PC-3 (cell line): Measurements from ENCODE around the gene VAMP7. TPM values are rescaled to one million over a fixed set of nuclear protein-coding genes. Genes with fewer than 3 reads are reported as not detected.
"Not testable (repeated sequence)": the region's sequence is repeated elsewhere in the genome, so short reads cannot be mapped to it uniquely, and the experiment has no call there.

Experiments
- ATAC-seq: fragments of 200-7000 bp; cut with Tn5 transposase; 2 replicates; pipeline ENCODE4 v1.9.1; 2020; ENCODE audit warnings: mild to moderate bottlenecking, moderate library complexity
- BruUV-seq: library from RNA; stranded (reverse); fragments of 400-500 nt; replicated peaks from 2 replicates; lab custom pipeline; 2021; lab: Mats Ljungman, UMichigan
- CTCF ChIA-PET: fragments of 300-600 bp; sonication (Branson Sonifier 250); formaldehyde crosslinking; loops from one replicate; lab custom pipeline; 2022; ENCODE audit warnings: antibody characterized with exemption; lab: Charles Lee
- POLR2A ChIA-PET: fragments of 300-600 bp; sonication (Branson Sonifier 250); formaldehyde crosslinking; loops from one replicate; lab custom pipeline; 2022; ENCODE audit warnings: antibody characterized with exemption; ENCODE audit not compliant: unreplicated experiment; lab: Charles Lee
- DNase-seq: peaks from one replicate; pipeline ENCODE4 v3.0.0-alpha.2; 2015
- H2AFZ ChIP-seq: fragments of 300-600 bp; sonication (generic); 2 replicates; pipeline ENCODE4 v1.6.0; 2016; ENCODE audit warnings: antibody characterized with exemption, low read length
- H3F3A ChIP-seq: fragments of 300-600 bp; sonication (generic); one replicate; pipeline ENCODE4 v1.6.0; 2017; ENCODE audit warnings: antibody characterized with exemption, low read length, control low read depth, mild to moderate bottlenecking; ENCODE audit not compliant: unreplicated experiment
- H3K27ac ChIP-seq: fragments of 300-600 bp; sonication (generic); 2 replicates; pipeline ENCODE4 v1.5.1; 2016; ENCODE audit warnings: mild to moderate bottlenecking, low read length
- H3K27me3 ChIP-seq: fragments of 300-600 bp; sonication (generic); 2 replicates; pipeline ENCODE4 v1.6.1; 2016; ENCODE audit warnings: low read length, mixed read lengths
- H3K36me3 ChIP-seq: fragments of 300-600 bp; sonication (generic); 2 replicates; pipeline ENCODE4 v1.6.1; 2016; ENCODE audit warnings: low read depth, mixed run types, low read length, mixed read lengths
- H3K4me1 ChIP-seq: fragments of 300-600 bp; sonication (generic); 2 replicates; pipeline ENCODE4 v1.5.1; 2016; ENCODE audit warnings: low read length; ENCODE audit not compliant: insufficient read depth
- H3K4me2 ChIP-seq: fragments of 300-600 bp; sonication (generic); 2 replicates; pipeline ENCODE4 v1.6.0; 2016; ENCODE audit warnings: low read length
- H3K4me3 ChIP-seq: fragments of 300-600 bp; sonication (generic); 2 replicates; pipeline ENCODE4 v1.5.1; 2016; ENCODE audit warnings: mild to moderate bottlenecking, low read length, mixed read lengths
- H3K79me2 ChIP-seq: fragments of 300-600 bp; sonication (generic); 2 replicates; pipeline ENCODE4 v1.6.1; 2017; ENCODE audit warnings: low read length, mixed read lengths
- H3K9ac ChIP-seq: fragments of 300-600 bp; sonication (generic); 2 replicates; pipeline ENCODE4 v1.6.0; 2016; ENCODE audit warnings: mild to moderate bottlenecking, low read length
- H3K9me2 ChIP-seq: fragments of 300-600 bp; sonication (generic); replicated peaks from 2 replicates; pipeline ENCODE4 v1.6.1; 2016; ENCODE audit warnings: mixed run types, low read length, mixed read lengths
- H3K9me3 ChIP-seq: fragments of 300-600 bp; sonication (generic); 2 replicates; pipeline ENCODE4 v1.6.1; 2016; ENCODE audit warnings: low read length, mixed read lengths
- H4K20me1 ChIP-seq: fragments of 300-600 bp; sonication (generic); 2 replicates; pipeline ENCODE4 v1.6.1; 2016; ENCODE audit warnings: low read length, mixed read lengths
- EZH2 ChIP-seq: fragments of 300-600 bp; sonication (generic); IDR thresholded peaks from one replicate; pipeline ENCODE4 v1.6.1; 2017; ENCODE audit warnings: antibody characterized with exemption, mild to moderate bottlenecking, low read length; ENCODE audit not compliant: unreplicated experiment
- EZH2phosphoT487 ChIP-seq: fragments of 300-600 bp; sonication (generic); IDR thresholded peaks from 2 replicates; pipeline ENCODE4 v1.6.1; 2018; ENCODE audit warnings: mild to moderate bottlenecking, antibody characterized with exemption, low read length, borderline replicate concordance
- intact Hi-C: fragments of 100-400 bp; cut with micrococcal nuclease; formaldehyde crosslinking; loops from 2 replicates; pipeline ENCODE4 v1.9.0; 2023
- total RNA-seq: library from RNA; depleted of rRNA; stranded (reverse); fragments of >200 nt; gene quantifications from 2 replicates; pipeline ENCODE4 v1.2.3, GENCODE V29; 2014
- TF ChIP-seq, protein P1 (sequence below): fragments of 300-600 bp; sonication (generic); conservative IDR thresholded peaks from 2 replicates; pipeline ENCODE4 v1.5.1; 2017; ENCODE audit warnings: antibody characterized with exemption, low read depth, mild to moderate bottlenecking, low read length

The VAMP7 gene
- total RNA-seq, 1 experiment from 2014 or later: 37.5 TPM

- BruUV-seq: no TSS peak
- TF ChIP-seq EZH2phosphoT487 (no peak), EZH2 (no peak)
- TF ChIP-seq, protein P1, sequence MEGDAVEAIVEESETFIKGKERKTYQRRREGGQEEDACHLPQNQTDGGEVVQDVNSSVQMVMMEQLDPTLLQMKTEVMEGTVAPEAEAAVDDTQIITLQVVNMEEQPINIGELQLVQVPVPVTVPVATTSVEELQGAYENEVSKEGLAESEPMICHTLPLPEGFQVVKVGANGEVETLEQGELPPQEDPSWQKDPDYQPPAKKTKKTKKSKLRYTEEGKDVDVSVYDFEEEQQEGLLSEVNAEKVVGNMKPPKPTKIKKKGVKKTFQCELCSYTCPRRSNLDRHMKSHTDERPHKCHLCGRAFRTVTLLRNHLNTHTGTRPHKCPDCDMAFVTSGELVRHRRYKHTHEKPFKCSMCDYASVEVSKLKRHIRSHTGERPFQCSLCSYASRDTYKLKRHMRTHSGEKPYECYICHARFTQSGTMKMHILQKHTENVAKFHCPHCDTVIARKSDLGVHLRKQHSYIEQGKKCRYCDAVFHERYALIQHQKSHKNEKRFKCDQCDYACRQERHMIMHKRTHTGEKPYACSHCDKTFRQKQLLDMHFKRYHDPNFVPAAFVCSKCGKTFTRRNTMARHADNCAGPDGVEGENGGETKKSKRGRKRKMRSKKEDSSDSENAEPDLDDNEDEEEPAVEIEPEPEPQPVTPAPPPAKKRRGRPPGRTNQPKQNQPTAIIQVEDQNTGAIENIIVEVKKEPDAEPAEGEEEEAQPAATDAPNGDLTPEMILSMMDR: no peak
- intact Hi-C loops: no loop called here
- Histone ChIP-seq H3K9ac (no peak overlapping the region), H3F3A (no peaks in the 10 kb centered on the region), H2AFZ (no peak overlapping the region), H3K4me2 (no peak overlapping the region), H3K4me3 (no peak overlapping the region), H3K9me2 (no peaks in the 10 kb centered on the region), H3K79me2 (no peaks in the 10 kb centered on the region), H3K4me1 (no peaks in the 10 kb centered on the region), H3K36me3 (peaks cover 34% of the 10 kb centered on the region), H3K27me3 (no peaks in the 10 kb centered on the region), H4K20me1 (no peaks in the 10 kb centered on the region), H3K9me3 (no peaks in the 10 kb centered on the region), H3K27ac (no peak overlapping the region)
- ChIA-PET CTCF (no interaction called here), POLR2A (no interaction called here)
- DNase-seq: no peak
- ATAC-seq: no peak
These were observed 19.6 kb downstream of the VAMP7 start for GRCh38 chrX:155900765-155901164.

- ATAC-seq, H2AFZ ChIP-seq, H3K4me3 ChIP-seq, H3K9me3 ChIP-seq, intact Hi-C loops, H3K4me2 ChIP-seq, POLR2A ChIA-PET, H3F3A ChIP-seq, H4K20me1 ChIP-seq, H3K9ac ChIP-seq, H3K9me2 ChIP-seq, H3K27me3 ChIP-seq, H3K4me1 ChIP-seq, BruUV-seq, DNase-seq, CTCF ChIA-PET, H3K27ac ChIP-seq, H3K79me2 ChIP-seq: not testable (repeated sequence)
- H3K36me3 ChIP-seq: peaks cover 25% of the 10 kb centered on the region
These were observed 26.5 kb downstream of the VAMP7 start for GRCh38 chrX:155907661-155908060.

- H3K9ac ChIP-seq: no peak overlapping the region
- H4K20me1 ChIP-seq: no peaks in the 10 kb centered on the region
- ATAC-seq (no peak), DNase-seq (no peak)
- no peaks in the 10 kb centered on the region for H3K27me3 ChIP-seq
- peaks cover 9% of the 10 kb centered on the region; the same call in 1 of the 2 replicates for H3K36me3 ChIP-seq
- no peaks in the 10 kb centered on the region for H3F3A ChIP-seq
- CTCF ChIA-PET: no interaction called here
- no peak overlapping the region for H2AFZ ChIP-seq
- BruUV-seq: no TSS peak
- TF ChIP-seq, protein P1: no peak
- TF ChIP-seq EZH2phosphoT487 (no peak), EZH2 (no peak)
- intact Hi-C loops: no loop called here
- H3K79me2 ChIP-seq: no peaks in the 10 kb centered on the region
- H3K4me2 ChIP-seq: no peak overlapping the region
- POLR2A ChIA-PET: no interaction called here
- no peaks in the 10 kb centered on the region for H3K9me3 ChIP-seq
- no peaks in the 10 kb centered on the region for H3K4me1 ChIP-seq
- H3K9me2 ChIP-seq: no peaks in the 10 kb centered on the region
- no peak overlapping the region for H3K4me3 ChIP-seq
- H3K27ac ChIP-seq: no peak overlapping the region
These were observed 42.1 kb downstream of the VAMP7 start for GRCh38 chrX:155923200-155923599.

- POLR2A ChIA-PET, H3K9me2 ChIP-seq, H4K20me1 ChIP-seq, ATAC-seq, H3K27ac ChIP-seq, H2AFZ ChIP-seq, CTCF ChIA-PET, BruUV-seq, DNase-seq, H3K4me1 ChIP-seq, H3K27me3 ChIP-seq, H3K9me3 ChIP-seq, H3K4me2 ChIP-seq, H3K9ac ChIP-seq, H3K4me3 ChIP-seq, H3K79me2 ChIP-seq, H3F3A ChIP-seq, intact Hi-C loops: not testable (repeated sequence)
- peaks cover 23% of the 10 kb centered on the region for H3K36me3 ChIP-seq
These were observed 49.9 kb downstream of the VAMP7 start for GRCh38 chrX:155930852-155931618.
